OCI-LY7 (cell line): ENCODE results near the gene H1-8. TPM values are rescaled to one million over a fixed set of nuclear protein-coding genes. Genes with fewer than 3 reads are reported as not detected.

Experiments
- BruUV-seq: library from RNA; stranded (reverse); fragments of 400-500 nt; replicated peaks from 2 replicates; lab custom pipeline; 2021; lab: Mats Ljungman, UMichigan
- CTCF ChIA-PET: fragments of 300-600 bp; sonication (Branson Sonifier 250); formaldehyde crosslinking; loops from one replicate; lab custom pipeline; 2022; ENCODE audit warnings: antibody characterized with exemption; ENCODE audit not compliant: unreplicated experiment; lab: Charles Lee
- POLR2A ChIA-PET: fragments of 300-600 bp; sonication (Branson Sonifier 250); formaldehyde crosslinking; loops from one replicate; lab custom pipeline; 2022; ENCODE audit warnings: antibody characterized with exemption; lab: Charles Lee
- DNase-seq: peaks from one replicate; pipeline ENCODE4 v3.0.0-alpha.2; 2015; ENCODE audit warnings: low spot score
- H2AFZ ChIP-seq: fragments of 200-600 bp; sonication (generic), shearing (Covaris generic); 2 replicates; pipeline ENCODE4 v1.6.1; 2014; ENCODE audit warnings: mild to moderate bottlenecking, antibody characterized with exemption, low read length, moderate library complexity
- H3K27ac ChIP-seq: fragments of 200-600 bp; sonication (generic); 2 replicates; pipeline ENCODE4 v1.5.1; 2014; ENCODE audit warnings: mixed run types, low read depth, mild to moderate bottlenecking, moderate library complexity, low read length, inconsistent platforms; ENCODE audit not compliant: poor library complexity, severe bottlenecking
- H3K36me3 ChIP-seq: fragments of 200-600 bp; sonication (generic); 2 replicates; pipeline ENCODE4 v1.6.1; 2014; ENCODE audit warnings: mild to moderate bottlenecking, antibody characterized with exemption, low read length, moderate library complexity, mixed read lengths; ENCODE audit not compliant: insufficient read depth
- H3K4me1 ChIP-seq: fragments of 200-600 bp; sonication (generic); 2 replicates; pipeline ENCODE4 v1.5.1; 2014; ENCODE audit warnings: mild to moderate bottlenecking, low read length; ENCODE audit not compliant: insufficient read depth, poor library complexity, severe bottlenecking
- H3K4me2 ChIP-seq: fragments of 200-600 bp; sonication (generic); 2 replicates; pipeline ENCODE4 v1.6.1; 2014; ENCODE audit warnings: mild to moderate bottlenecking, low read length
- H3K4me3 ChIP-seq: fragments of 200-600 bp; sonication (generic); 2 replicates; pipeline ENCODE4 v1.5.1; 2014; ENCODE audit warnings: mild to moderate bottlenecking, low read depth, low read length; ENCODE audit not compliant: poor library complexity, severe bottlenecking
- H3K79me2 ChIP-seq: fragments of 200-600 bp; sonication (generic); 2 replicates; pipeline ENCODE4 v1.6.1; 2016; ENCODE audit warnings: low read depth, mild to moderate bottlenecking, low read length, moderate library complexity, mixed read lengths; ENCODE audit not compliant: insufficient read depth
- H3K9me2 ChIP-seq: fragments of 200-600 bp; sonication (generic); 2 replicates; pipeline ENCODE4 v1.6.1; 2016; ENCODE audit warnings: mild to moderate bottlenecking, low read length, mixed read lengths; ENCODE audit not compliant: insufficient read depth
- H3K9me3 ChIP-seq: fragments of 200-600 bp; sonication (generic); 2 replicates; pipeline ENCODE4 v1.6.1; 2014; ENCODE audit warnings: mild to moderate bottlenecking, mixed run types, low read length, mixed read lengths
- H4K20me1 ChIP-seq: fragments of 200-600 bp; sonication (generic); 2 replicates; pipeline ENCODE4 v1.6.1; 2014; ENCODE audit warnings: mild to moderate bottlenecking, antibody characterized with exemption, low read length, moderate library complexity, mixed read lengths; ENCODE audit not compliant: insufficient read depth
- EZH2phosphoT487 ChIP-seq: fragments of 200-600 bp; sonication (generic); IDR thresholded peaks from 2 replicates; pipeline ENCODE4 v1.6.1; 2018; ENCODE audit warnings: low read depth, borderline replicate concordance, mild to moderate bottlenecking, mixed run types, antibody characterized with exemption, low read length, moderate library complexity, mixed read lengths
- intact Hi-C: fragments of 100-400 bp; cut with micrococcal nuclease; formaldehyde crosslinking; loops from one replicate; pipeline ENCODE4 v1.10.0; 2022; ENCODE audit not compliant: unreplicated experiment
- total RNA-seq, 2 experiments: library from RNA; depleted of rRNA in 1 of 2; stranded (reverse); fragments of >200 nt in 1 of 2; shearing (Covaris generic) in 1 of 2; gene quantifications; 2 replicates each; pipeline ENCODE4 v1.2.3, GENCODE V29; 2014 to 2022
- TF ChIP-seq, protein P1 (sequence below): fragments of 200-600 bp; sonication (generic); conservative IDR thresholded peaks from 2 replicates; pipeline ENCODE4 v1.5.1; 2014; ENCODE audit warnings: mild to moderate bottlenecking, antibody characterized with exemption, low read length, moderate library complexity, mixed read lengths

H1-8 gene
- total RNA-seq, 2 experiments from 2014 or later: not detected

GRCh38 chr3:129560269-129560787, 17.4 kb downstream of the H1-8 start:
- TF ChIP-seq EZH2phosphoT487: no peak
- TF ChIP-seq, protein P1, sequence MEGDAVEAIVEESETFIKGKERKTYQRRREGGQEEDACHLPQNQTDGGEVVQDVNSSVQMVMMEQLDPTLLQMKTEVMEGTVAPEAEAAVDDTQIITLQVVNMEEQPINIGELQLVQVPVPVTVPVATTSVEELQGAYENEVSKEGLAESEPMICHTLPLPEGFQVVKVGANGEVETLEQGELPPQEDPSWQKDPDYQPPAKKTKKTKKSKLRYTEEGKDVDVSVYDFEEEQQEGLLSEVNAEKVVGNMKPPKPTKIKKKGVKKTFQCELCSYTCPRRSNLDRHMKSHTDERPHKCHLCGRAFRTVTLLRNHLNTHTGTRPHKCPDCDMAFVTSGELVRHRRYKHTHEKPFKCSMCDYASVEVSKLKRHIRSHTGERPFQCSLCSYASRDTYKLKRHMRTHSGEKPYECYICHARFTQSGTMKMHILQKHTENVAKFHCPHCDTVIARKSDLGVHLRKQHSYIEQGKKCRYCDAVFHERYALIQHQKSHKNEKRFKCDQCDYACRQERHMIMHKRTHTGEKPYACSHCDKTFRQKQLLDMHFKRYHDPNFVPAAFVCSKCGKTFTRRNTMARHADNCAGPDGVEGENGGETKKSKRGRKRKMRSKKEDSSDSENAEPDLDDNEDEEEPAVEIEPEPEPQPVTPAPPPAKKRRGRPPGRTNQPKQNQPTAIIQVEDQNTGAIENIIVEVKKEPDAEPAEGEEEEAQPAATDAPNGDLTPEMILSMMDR: no peak
- BruUV-seq: no TSS peak

DNA sequence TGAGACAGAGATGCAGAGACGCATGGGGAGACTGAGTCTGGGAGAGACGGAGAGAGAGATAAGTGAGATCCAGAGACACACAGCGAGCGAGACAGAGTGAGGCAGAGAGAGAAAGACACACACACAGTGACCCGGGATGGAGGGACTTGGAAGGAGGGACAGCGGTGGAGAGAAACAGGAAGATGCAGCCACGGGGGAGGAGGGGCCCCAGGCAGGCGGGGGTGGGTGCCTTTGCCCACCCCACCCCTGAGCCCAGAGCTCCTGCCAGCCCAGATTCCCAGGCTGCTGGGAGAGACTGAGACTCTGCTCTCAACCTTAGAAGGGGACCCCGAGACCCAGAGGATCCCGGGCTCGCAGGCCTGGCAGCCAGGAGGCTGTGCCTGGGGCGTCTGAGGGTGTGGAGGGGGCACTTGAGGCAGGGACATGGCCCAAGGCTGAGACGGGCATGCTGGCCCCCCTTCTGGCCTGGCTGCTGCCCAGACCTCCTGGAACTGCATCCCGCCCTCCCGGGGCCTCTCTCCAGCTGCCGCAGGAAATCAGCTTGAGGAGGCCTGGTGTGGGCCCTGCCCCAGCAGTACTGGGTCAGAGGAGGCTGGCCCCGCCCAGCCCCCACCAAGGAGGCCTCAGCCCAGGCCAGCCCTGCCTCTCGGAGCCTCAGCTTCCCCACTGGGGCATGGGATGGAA, 18.1 kb downstream of the H1-8 start:
- BruUV-seq: no TSS peak
- ChIA-PET POLR2A (interaction anchor here (0.6 kb wide), 1 partner anchor 416 kb away, joined by 5 read pairs; no protein-coding TSS in a partner anchor), CTCF (no interaction called here)
- Histone ChIP-seq H3K79me2 (no peaks in the 10 kb centered on the region), H3K27ac (no peak overlapping the region), H3K4me2 (no peak overlapping the region), H3K9me2 (no peaks in the 10 kb centered on the region), H2AFZ (0 out of 2 replicates have a peak overlapping the region, but pooled peaks have one; percentile 51), H3K9me3 (no peaks in the 10 kb centered on the region), H4K20me1 (no peaks in the 10 kb centered on the region), H3K4me1 (peaks cover 35% of the 10 kb centered on the region), H3K4me3 (no peak overlapping the region), H3K36me3 (no peaks in the 10 kb centered on the region)
- intact Hi-C loops: no loop called here
- no peak for DNase-seq
- no peak for TF ChIP-seq EZH2phosphoT487
- TF ChIP-seq, protein P1: no peak

More at GRCh38 chr3:129560269-129560787, 17.4 kb downstream of the H1-8 start:
- Histone ChIP-seq H3K36me3 (no peaks in the 10 kb centered on the region), H2AFZ (0 out of 2 replicates have a peak overlapping the region, but pooled peaks have one; percentile 51), H3K4me2 (no peak overlapping the region), H3K4me1 (peaks cover 35% of the 10 kb centered on the region), H4K20me1 (no peaks in the 10 kb centered on the region), H3K9me3 (no peaks in the 10 kb centered on the region), H3K27ac (no peak overlapping the region), H3K4me3 (no peak overlapping the region), H3K9me2 (no peaks in the 10 kb centered on the region), H3K79me2 (no peaks in the 10 kb centered on the region)
- no peak for DNase-seq
- intact Hi-C loops: no loop called here
- ChIA-PET POLR2A (no interaction called here), CTCF (no interaction called here)
